ENCODE measurements around the gene GPC3.

DNA sequence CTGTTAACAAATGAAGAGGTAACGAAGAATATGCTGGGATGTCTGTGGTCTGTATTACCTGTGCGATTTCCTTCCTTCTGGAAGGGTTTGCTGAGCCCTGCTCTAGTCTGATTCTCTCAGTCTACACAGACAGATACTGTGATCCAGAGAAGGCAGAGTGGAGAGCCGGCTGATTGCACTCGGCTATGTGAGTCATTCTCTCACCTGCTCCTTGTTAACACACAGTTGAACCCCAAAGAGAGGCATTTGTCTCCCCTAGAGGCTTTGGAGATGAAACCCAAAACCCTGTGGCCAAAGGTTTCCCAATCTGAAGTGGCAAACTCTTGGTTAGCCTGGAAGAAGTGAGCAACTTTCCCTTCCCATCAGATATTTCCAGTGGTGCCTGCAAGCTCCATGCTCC, 492.0 kb downstream of the GPC3 start:
- TF ChIP-seq, protein P1, sequence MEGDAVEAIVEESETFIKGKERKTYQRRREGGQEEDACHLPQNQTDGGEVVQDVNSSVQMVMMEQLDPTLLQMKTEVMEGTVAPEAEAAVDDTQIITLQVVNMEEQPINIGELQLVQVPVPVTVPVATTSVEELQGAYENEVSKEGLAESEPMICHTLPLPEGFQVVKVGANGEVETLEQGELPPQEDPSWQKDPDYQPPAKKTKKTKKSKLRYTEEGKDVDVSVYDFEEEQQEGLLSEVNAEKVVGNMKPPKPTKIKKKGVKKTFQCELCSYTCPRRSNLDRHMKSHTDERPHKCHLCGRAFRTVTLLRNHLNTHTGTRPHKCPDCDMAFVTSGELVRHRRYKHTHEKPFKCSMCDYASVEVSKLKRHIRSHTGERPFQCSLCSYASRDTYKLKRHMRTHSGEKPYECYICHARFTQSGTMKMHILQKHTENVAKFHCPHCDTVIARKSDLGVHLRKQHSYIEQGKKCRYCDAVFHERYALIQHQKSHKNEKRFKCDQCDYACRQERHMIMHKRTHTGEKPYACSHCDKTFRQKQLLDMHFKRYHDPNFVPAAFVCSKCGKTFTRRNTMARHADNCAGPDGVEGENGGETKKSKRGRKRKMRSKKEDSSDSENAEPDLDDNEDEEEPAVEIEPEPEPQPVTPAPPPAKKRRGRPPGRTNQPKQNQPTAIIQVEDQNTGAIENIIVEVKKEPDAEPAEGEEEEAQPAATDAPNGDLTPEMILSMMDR (conservative IDR thresholded peaks at IDR 0.05): no peak
- no peak for TF ChIP-seq EZH2 (IDR thresholded peaks at IDR 0.05; ENCODE audit: low read depth)
